MV-4-11 (cell line): Measurements from ENCODE around the gene DAAM2.

ENCODE experiments used
- DNase-seq: peaks from one replicate; lab custom pipeline; 2025; lab: John Stamatoyannopoulos, UW

Gene DAAM2

DNA sequence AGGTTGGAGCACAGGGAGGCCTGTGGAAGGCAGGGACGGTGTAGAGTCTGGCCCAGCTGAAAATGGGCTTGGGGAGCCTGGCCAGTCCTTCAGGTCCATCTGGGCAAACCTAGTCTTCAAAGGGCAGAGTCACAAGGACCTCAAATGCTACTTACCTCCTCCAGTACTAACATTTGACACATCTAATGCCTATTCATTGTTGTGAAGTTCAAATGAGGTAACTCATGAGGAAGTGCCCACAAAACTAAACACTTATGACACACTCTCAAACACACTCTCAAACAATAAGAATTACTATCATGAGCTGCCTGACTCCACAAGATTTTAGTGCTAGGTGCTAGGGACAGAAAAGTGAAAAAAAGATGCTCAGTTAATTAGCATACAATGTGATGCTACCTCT is 27.1 kb downstream of the DAAM2 start:
- peak; percentile 4 for DNase-seq

DNA sequence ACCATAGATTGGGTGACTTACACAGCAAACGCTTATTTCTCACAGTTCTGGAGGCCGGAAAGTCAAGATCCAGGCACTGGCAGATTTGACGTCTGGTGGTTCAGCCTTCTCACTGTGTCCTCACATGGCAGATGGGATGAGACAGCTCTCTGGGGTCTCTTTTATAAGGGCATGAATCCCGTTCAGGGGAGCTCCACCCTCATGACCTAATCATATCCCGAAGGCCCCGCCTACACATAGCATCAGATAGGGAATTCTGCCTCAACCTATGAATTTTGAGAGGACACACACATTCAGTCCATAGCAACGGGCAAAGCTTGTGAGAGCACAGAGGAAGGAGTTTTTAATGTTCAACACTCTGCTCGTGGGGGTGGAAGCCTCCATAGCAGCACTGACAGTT is 27.5 kb downstream of the DAAM2 start:
- DNase-seq: no peak

GRCh38 chr6:39820553-39820952 is 28.4 kb downstream of the DAAM2 start:
- DNase-seq: no peak

DNA sequence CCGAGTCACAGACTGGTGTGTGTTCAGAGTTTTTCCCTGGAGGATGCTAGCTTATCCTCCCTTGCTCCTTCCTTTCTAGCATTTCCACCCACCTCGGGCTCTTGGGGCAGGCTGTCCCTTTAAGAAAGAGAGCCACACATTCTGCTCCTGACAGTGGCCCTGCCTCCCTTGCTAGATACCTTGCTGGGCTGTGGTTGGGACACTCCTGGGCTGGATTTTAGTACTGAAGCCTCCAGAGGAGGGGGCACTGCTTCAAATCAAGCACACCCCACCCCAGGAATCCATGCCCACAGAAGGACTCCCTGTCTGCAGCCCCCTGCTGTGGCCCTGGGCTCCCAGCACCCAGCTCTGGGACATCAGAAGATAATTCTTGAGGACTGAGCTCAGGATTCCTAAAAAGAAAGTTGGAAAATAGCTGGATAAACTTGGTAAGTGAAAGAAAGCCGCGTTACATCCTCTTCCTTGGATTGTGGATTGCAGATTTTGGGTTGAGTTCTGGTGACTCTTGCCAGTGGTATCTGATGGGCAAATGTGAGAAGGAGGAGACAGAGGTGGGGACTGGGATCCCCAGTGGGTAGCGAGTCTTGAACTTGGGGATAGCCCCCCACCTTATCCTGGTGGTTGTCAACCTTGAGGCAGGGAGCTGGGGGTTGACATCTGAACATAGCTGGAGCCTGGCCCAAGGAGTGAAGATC is 29.0 kb downstream of the DAAM2 start:
- no peak for DNase-seq

DNA sequence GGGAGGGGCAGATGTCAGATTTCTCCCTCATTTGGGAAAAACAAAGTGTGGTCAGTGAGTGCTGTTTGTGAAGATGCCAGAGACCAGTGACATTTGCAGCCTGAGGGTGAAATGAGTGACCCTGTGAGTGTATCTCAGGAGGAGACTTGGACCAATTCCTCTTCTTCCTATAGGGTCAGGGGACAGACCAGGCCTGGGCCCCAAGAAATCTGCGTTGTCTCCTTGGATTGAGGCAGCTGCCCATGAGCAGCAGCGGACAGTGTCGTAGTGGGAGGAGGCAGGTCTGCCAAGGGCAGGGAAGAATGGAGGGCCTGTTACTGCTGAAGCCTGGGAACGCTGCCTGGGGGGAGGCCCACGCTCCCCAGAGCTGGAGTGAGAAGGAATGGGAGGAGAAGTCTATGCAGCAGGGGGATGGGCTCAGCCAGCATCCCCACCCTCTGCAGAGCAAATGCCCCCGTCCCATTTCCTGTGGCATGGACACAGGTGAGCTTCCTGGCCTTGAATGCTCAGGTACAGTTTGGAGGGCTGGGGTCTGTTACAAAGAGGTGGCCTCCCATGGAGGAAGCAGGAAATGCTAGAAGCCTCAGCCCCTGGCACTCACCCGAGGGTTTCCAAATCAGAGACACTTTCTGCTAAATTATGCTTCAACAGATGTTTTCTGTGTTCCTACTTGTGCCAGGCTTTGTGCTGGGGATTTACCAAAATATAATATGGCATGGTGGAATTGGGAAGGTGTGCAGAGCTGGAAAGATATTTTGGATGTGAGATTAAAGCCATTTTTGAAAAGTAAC is 29.8 kb downstream of the DAAM2 start:
- no peak for DNase-seq

GRCh38 chr6:39822846-39823815 is 31.0 kb downstream of the DAAM2 start:
- peak; percentile 37 for DNase-seq

- no peak for DNase-seq
Observed at GRCh38 chr6:39824030-39824926, 32.1 kb downstream of the DAAM2 start.

- no peak for DNase-seq
Observed at GRCh38 chr6:39829331-39829730, 37.2 kb downstream of the DAAM2 start.

DNA sequence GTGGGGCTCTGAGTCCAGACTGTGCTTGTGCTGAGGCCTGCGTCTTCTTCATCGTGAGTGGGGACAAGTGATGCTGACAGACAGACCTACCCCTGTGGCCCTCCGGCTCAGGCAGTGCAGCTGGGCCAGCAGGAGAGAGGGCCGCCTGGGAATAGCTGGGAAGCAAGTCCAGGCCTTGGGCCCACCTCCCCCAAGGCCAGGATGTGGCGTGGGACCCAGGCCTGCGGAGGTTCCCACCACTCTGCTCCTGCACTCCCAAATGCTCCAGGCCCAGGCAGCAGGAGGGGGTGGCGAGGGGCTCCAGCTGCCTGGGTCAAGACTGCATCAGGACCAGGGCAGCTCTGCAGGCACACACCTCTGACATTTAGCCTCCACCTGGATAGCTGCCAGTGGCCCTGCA is 38.3 kb downstream of the DAAM2 start:
- DNase-seq: no peak

- no peak for DNase-seq
Observed at GRCh38 chr6:39831701-39832100, 39.5 kb downstream of the DAAM2 start.

GRCh38 chr6:39834278-39834677 is 42.1 kb downstream of the DAAM2 start:
- no peak for DNase-seq

DNA sequence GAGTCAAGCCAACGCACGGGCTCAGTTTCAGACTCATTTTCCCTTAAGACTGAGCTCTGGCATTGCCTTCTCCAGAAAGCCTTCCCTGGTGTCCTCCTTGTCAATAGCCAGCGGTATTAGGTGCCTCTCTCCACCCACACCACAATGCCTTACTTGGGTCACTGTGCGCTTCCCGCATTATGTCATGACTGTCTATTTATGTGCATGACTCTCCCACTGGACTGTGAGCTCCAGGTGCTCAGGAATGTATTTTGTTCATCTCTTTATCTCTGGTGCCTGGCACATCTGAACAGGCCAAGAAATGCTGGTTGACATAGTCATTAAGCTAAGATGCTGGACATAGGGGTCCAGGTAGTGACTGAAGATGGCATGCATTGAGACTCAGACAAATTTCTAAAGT is 42.7 kb downstream of the DAAM2 start:
- no peak for DNase-seq

DNA sequence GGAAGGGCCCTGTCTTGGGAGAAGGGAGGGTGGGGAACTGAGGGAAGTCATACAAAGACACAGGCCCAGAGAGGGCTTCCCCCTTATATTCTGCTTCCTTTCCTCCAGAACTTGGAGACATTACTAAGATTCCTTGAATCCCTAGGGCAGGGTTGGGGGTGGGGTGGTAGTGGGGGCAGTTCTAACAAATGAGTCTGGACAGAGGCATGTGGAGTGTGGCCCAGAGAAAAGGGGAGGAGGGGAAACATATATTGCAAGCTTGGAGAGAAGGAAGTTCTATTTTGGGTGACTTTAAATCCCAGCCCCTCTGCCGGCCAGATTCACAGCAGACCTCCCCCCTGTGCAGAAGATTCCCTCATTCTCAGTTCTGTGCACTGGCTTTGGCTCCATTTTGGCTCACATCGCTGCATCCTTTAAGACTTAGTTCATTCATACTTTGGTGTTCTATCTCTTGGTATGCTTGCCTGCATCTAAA is 43.7 kb downstream of the DAAM2 start:
- no peak for DNase-seq

DNA sequence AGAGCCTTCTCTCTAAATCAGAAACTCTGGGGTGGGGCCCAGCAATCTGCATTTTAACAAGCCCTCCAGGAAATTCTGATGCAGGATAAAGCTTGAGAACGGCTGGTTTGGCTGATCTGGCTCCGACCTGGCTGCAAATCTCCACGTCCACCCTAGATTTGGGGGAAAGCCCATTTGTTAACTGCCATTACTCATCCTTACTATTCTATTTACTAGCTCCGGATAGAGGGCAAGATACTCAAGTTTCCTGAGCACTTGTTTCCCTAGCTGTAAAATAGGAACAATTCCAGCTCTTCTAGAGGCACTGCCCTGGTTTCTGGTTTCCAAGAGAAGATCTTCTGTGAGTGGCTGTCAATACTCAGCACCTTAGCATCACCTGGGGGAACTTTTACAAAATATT is 44.4 kb downstream of the DAAM2 start:
- no peak for DNase-seq

DNA sequence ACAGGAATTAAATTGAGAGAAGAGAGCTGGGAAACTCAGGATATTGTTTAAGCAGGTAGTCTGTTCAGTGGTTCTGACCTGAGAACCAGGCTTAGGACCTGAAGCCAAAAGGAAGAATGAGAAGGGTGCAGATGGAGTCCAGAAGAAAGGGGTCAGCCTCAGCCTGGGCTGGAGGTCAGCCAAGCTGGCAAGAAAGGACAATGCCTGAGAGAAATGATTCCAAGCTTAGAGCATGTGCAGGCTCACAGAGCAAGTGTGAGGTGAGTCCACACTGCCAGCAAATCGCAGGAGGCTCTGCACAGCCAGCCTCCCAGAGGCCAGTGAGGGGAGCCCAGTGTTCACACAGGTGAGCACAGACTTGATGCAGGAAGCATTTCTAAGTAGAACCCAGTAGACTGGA is 47.3 kb downstream of the DAAM2 start:
- no peak for DNase-seq

DNA sequence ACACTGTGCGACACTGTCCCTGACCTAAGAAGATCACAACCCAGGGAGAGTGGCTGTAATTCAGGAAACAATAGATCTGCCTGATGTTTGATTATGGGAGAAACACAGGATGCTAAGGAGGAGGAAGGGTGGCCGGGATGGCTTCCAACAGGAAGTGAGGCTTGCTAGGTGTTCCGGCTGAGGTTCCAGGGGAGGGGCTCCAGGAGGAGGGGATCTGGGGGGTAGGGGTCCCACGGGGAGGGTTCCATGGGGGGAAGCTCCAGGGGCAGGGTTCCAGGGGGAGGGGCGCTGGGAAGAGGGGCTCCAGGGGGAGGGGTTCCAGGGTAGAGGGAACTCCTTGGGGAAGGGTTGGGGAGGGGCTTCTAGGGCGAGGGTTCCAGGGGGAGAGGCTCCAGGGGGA is 48.6 kb downstream of the DAAM2 start:
- no peak for DNase-seq

GRCh38 chr6:39841291-39841690 is 49.1 kb downstream of the DAAM2 start:
- no peak for DNase-seq

- DNase-seq: no peak
Observed at GRCh38 chr6:39841923-39842322, 49.7 kb downstream of the DAAM2 start.

GRCh38 chr6:39843305-39844020 is 51.3 kb downstream of the DAAM2 start:
- DNase-seq: no peak

GRCh38 chr6:39844866-39845265 is 52.7 kb downstream of the DAAM2 start:
- no peak for DNase-seq

DNA sequence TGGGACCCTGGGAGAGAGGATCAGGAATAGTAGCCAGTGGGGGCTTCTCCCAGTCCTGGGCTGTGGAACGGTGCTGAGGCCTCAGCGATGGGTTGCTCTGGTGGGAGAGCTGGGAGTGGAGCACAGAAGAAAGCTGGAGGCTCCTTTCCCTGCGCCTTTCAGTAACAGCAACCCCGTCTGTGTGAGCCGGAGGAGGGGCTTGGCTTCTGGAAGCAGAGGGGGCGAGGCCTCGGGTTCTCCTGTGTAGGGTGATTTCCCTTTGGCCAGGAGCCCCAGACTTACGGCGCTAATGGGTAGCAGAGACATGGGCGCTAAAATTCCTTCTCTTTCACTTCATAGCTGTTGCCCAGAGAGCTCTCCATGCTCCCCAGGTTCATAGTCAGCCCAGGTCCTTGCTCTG is 55.0 kb downstream of the DAAM2 start:
- DNase-seq: no peak
